NCI-H524 treated with DMSO at 0.1 percent for 48 hours (cell line): ENCODE data around the gene MNAT1.
"Not testable (repeated sequence)": the region's sequence is repeated elsewhere in the genome, so short reads cannot be mapped to it uniquely, and the experiment has no call there.

Source experiments
- DNase-seq: peaks from one replicate; lab custom pipeline; 2025; lab: John Stamatoyannopoulos, UW

Gene MNAT1

GRCh38 chr14:60734465-60735242, at the start of gene MNAT1:
MNAT1 (plus strand) TSS chr14:60734761; CDS start chr14:60734863, 102 bp downstream.
- peak; percentile 75 for DNase-seq

DNA sequence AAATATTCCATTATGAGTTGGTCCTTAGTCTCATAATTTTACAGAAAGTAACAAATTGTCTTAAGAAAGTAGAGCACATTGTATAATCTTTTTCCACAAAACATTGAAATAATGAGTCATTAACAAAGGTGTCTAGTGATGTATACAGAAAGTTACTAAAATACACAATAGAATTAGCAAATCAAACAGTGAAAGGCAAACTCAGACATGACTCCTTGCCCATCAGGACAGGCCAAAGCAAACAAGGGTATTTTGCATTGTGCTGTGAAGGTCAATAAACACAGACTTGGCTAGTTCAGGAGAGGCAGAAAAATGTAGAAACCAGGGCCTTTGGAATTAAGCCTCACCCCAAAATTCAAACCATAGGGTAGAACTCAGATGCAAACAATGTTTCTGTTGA, 47.7 kb upstream of the MNAT1 start:
- DNase-seq = no peak

DNA sequence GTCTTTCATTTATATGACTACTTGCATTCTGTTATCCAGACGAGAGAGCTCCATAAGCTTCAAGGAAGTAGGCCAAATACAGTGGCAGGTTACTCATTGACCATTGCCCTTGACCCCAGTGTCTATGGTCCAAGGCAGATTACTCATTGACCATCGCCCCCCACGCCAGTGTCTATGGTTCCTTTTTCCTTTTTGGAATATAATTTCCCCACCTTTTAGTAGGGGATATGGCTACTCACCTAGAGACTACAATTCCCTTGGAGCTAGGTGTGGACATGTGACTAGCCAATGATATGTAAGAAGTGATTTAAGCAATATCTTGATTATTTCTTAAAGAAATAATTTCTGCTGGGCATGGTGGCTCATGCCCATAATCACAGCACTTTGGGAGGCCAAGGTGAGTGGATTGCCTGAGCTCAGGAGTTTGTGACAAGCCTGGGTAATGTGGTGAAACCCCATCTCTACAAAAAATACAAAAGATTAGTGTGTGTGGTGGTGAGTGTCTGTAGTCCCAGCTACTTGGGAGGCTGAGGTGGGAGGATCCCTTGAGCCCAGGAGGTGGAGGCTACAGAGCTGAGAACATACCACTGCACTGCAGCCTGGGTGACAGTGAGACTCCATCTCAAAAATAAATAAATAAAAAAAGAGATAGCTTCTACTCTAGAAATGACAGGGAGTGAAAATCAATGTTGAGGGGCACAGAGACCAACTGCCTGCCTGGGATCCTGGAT, 43.0 kb upstream of the MNAT1 start:
- no peak for DNase-seq

- DNase-seq = no peak
These were observed 39.2 kb upstream of the MNAT1 start for GRCh38 chr14:60695327-60695726.

GRCh38 chr14:60700598-60700997, 34.0 kb upstream of the MNAT1 start:
- DNase-seq = no peak

GRCh38 chr14:60705100-60705499, 29.5 kb upstream of the MNAT1 start:
- DNase-seq = no peak

- no peak for DNase-seq
These were observed 26.7 kb upstream of the MNAT1 start for GRCh38 chr14:60707858-60708257.

GRCh38 chr14:60710494-60710893, 24.1 kb upstream of the MNAT1 start:
- DNase-seq = no peak

DNA sequence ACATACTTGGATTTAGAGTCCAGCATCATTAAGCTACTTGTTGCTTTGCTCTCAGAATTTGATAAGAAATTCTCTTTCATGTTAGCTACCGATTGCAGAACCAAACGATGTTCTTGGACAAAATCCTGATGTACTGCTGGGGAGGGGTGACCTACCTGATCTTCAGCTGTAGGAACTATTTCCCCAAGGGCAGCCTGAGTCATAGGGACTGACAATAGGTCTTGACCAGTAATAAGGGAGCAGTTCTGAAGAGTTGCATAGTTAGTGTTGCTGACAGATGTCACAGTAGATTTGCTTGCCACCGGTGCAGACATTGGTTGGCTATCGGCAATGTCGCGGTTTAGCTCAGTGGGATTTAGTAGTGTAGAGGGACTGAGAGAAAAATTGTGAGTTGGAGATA, 21.0 kb upstream of the MNAT1 start:
- no peak for DNase-seq

DNA sequence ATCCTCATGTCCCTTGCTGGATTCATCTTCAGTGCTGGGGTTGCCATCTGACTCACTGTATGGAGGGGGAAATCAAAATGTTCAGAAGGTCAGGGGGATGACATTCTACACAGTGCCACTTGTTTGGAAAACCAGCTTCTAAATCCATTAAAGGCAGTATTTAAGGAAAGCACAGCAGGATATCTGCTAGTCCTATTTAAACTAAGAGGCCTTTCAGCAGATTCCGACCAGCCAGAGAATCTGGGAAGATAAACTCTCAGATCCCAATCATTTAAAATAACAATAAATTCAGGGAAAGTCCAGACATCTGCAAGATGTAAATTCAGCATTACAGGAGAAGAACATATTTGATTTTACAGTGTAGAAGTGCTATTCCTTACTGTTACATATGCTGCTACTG, 14.2 kb upstream of the MNAT1 start:
- DNase-seq = no peak

- no peak for DNase-seq
These were observed 13.6 kb upstream of the MNAT1 start for GRCh38 chr14:60720962-60721325.

DNA sequence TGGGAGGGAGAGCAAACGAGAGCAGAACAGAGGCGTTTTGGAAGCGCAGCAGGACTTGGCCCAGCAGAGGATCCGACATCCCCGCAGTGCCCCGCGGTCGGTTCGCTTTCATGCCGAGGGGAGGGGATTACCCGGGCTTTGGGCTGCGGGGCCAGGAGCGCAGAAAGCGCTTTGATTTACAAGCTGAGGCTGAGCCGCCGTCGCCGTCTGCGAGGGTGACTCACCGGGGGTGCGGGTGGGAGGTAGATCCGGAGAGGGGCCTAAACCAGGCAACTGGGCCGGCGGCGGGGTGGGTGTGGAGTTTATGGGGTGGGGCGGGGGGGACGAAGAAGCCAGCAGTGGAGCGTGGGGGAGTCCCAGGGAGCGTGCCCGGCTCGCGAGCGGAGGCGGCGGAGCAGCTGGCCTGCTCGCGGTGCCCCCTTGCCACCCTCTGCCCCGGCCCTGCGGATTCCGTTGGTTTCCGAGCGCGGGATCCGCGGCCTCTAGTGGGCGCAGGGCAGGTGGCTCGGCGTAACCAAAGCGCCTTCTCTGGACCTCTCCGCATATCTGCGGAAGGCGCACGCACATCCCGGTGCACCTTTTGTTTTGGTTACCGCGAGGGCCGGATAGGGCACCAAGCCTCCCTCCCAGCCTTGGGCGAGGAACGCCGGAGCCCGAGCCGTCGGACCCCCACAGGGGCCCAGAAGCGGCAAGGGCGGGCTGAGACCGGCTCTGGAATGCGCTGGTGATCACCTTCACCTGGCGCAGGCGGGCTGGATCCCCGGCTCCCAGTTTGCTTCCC, 13.0 kb upstream of the MNAT1 start:
- DNase-seq = no peak

DNA sequence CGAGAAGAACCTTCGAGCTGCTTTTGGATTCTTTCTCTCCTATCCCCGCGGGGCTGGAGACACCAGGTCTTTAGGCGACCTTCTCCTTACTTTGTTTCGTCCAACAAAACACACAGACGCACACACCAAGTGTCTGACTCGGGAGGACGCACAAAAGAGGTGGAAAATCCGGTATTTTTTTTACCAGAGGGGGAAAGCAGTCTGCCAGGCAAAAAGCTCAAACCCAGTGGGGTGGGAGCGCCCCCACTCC, 12.5 kb upstream of the MNAT1 start:
- DNase-seq = no peak

DNA sequence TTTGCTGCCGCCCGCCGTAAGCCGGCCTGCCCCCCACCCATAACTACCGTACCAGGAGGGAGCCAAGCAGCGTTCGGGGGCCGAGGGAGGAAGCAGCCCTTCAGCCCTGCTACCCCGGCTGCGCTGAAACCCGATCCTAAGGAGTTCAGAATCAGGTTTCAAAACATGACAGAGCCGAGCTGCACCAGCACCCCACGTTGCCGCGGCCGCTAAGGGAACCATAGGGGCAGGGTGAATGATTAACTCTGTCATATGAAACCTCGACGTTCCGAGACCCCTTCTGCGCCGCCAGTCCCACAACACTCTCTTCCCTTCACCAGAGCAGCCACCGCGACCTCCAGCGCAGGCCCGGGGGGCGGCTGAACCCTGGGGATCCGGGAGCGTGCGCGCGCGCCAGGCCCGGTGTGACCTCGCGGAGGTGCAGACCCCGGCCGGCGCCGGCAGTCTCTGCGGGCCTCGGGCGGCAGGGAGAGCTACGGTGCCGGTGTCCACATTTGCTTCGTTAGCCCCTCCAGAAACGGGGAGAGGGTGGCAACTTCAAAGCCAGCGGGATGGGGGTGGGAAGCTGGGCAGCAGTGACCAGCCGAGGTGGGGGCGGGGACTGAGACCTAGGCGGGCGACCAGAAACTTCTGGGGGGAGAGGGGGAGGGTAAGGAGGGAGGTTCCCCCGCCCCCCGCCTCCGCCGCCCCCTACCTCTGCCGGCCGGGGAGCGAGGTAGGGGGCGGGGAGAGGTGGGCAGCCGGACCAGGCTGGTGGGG, 12.0 kb upstream of the MNAT1 start:
- peak; percentile 63 for DNase-seq

DNA sequence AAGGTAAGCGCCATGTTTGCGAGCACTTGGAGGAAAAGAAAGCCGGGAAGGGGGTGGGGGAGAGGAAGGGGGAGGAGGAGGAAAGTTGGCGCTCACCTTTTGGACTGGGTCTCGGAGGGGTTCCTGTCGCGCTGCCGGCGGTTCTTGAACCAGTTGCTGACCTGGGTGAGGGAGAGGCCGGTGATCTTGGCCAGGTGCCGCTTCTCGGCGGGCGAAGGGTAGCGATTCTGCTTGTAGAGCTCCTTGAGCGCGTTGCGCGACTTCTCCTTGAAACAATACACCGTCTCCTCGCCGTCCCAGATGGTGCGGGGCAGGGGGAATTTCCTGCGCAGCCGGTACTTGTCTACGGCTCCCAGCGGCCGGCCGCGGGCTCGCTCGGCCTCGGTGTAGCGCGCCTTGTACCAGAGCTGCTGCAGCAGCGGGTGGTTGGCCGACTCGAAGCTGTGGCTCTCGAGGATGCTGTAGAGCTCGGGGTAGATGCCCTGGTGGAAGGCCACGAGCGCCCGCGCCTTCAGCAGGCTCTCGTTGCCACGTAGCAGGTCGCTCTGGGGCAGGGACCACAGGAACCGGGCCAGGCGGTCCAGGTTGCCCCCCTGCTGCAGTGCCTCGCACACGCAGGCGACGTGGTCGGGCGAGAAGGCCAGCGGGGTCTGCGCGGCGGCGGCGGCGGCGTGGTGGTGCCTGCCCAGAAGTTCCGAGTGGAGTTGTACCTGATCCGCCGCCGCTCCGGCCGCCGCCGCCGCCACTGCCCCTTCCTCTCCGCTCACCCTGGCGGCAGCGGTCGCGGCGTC, 11.2 kb upstream of the MNAT1 start:
- DNase-seq = peak; percentile 46

DNA sequence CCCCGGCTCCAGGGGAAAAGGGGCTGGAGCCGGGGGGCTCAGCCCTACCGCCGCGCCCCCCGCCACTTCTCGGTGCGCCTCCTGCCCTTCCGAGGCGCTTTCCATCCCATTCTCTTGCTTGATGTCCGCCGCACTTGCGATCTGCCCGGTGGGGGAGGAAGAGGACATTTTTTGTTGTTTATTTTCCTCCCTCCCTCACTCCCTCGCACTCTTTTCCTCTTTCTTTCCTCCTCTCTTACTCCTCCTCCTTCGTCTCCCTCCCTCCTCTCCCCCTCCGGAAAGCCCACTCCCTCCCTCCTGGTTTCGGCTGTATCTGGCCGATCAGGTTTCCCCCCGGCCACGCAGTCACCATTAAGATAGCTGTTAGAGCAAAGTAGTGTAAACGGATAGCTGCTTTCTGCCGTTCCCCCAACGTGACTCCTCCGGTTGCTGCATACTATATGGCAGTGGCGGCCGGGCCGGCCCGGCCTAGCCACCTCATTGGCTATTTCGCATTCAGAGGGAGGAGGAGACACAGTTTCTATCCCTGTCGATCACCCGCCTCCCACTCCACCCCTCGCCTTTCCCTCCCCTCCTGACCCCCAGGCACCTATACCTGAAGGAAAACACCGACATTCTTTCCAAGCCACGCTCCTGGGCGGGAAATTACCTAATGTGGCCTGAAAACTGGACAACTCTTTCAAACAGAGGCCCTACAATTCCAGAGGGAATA, 10.5 kb upstream of the MNAT1 start, which contains the start of gene SIX4:
TSS of gene SIX4 (minus strand) at position 445 of the 712 bp plus-strand sequence. CDS start at position 168, 277 bp downstream.
- DNase-seq = peak; percentile 81

DNA sequence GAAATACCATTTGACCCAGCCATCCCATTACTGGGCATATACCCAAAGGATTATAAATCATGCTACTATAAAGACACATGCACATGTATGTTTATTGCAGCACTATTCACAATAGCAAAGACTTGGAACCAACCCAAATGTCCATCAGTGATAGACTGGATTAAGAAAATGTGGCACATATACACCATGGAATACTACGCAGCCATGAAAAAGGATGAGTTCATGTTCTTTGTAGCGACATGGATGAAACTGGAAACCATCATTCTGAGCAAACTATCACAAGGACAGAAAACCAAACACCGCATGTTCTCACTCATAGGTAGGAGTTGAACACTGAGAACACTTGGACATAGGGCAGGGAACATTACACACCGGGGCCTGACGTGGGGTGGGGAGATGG, 3.3 kb upstream of the MNAT1 start:
- DNase-seq = not testable (repeated sequence)

DNA sequence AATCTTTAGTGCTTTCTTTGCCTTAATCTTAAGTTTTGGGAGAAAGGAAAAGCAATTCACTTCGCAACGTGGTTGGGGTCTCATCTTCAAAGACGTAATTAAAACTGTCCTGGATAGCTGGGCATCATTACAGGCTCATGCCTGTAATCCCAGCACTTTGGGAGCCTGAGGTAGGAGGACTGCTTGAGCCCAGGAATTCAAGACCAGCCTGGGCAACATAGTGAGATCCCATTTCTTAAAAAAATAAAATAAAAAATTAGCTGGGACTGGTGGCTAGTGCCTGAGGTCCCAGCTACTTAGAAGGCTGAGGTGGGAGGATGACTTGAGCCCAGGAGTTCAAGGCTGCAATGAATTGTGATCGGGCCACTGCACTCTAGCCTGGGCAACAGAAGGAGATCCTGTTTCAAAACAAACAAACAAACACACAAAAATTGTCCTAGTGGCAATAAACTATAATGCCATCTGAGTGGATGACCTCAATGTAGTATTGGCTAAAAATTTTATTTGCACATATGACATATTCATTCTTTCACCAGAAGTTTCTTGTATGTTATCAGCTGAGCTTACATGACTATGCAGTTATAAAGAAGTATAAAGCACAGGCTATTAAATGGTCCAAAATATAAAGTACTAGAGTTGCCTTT, 1.6 kb upstream of the MNAT1 start:
- DNase-seq = no peak

DNA sequence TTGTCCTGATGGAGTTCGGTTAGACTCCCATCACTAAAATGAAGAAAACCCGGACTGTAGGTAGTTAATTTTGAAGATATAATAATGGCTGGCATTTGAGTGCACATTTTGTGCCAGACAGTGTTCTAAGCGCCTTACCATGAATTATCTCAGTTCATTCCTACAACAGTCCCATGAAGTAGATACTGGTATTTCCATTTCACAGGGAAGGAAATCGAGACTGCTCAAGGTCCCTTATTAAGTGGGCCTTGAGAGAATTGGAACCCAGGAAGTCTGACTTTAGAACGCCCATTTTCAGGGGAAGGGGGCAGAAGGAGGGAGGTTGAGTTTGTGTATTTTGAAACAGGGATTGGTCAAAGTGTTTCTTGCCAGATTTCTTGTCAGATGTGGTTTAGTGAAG, 855 bp downstream of the MNAT1 start:
- DNase-seq = no peak

GRCh38 chr14:60736494-60736893, 1.9 kb downstream of the MNAT1 start:
- no peak for DNase-seq
